ENCODE data around the gene PDE4D.

PDE4D gene

DNA sequence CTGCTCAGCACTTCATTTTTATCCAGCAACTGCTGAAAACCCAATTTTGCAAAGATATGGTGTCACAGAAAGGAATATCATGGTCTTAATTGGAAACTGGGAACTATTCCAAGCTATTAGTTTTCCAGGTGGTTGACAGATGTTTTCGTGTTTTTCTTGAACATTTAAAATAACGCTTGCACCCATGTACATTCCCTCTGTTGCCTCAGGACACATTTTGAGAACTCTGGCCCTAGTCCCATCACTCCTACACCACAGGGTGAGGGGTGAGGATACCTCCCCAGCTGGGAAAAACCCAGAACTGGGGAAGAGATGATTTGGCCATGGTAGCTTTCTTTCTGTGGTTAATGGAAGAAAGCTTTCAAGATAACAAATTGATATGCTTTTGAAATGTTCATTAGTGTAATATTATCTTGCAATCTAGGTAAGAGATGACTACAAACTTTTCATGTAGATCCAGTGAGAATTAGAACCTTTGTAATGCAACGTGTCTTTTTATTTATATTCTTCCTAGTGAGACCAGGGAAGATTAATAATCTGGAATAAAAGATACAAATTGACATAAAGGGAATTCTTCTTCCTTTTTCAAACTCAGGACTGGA, 683.7 kb downstream of the PDE4D start:
- DNase-seq (ENCODE audit: low read depth, low spot score), result no peak

DNA sequence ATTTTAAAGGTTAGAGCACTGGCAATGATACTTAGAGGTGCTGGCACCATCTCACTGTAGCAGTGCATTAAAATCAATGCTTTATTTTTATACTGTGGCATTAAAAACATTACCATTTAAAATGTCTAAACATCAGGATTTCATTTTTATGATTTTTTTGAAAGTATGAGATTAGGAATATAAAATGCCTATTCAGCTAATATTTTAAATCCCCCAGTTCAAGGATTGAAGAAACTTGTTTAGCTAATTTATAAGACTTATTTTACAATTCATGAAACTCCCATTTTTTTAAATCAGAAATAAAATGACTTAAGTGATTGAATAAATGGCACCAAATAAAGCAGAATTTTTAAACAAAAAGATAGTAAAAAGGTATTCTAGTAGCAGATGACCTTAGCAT, 685.1 kb downstream of the PDE4D start:
- DNase-seq (ENCODE audit: low read depth, low spot score), result no peak

DNA sequence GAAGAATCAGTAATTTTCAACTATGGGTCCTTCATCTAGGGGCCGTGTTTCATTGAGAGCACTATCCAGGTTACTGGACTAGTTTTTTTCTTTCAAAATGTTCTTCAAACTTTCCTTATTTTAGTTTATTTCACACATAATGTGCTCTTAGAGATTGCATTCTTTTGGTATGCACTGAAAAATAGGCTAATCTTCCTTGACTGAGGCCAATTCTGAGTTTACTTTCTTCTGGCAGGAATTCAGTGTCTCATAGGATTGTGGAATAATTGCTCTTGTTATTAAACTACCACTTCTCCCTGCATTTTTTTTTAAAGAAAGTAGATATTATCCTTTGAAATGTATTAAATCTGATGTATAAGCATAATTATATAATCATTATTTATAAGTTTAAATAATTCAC, 686.1 kb downstream of the PDE4D start:
- DNase-seq (ENCODE audit: low read depth, low spot score), result no peak

DNA sequence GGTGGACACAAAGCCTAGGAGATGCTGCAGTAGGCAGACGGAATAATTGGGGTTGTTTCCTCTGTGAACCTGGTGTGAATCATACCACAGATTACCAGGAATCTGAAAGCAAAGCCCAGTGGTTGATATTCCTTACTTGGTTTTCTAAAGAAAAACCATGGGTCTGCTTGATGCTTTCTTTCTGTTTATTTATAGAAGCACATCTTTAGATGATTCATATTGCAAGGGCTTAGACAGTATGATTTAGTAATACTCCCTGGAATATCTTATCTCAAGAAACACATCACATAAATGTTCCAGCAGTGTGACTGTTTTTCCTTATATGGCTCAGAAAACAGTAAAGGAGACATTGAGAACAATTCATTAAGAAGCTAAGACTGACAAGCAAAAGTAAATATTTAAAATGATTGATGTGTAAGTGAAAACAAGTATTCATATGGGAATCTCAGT, 687.4 kb downstream of the PDE4D start:
- DNase-seq (ENCODE audit: low read depth, low spot score), result no peak

DNA sequence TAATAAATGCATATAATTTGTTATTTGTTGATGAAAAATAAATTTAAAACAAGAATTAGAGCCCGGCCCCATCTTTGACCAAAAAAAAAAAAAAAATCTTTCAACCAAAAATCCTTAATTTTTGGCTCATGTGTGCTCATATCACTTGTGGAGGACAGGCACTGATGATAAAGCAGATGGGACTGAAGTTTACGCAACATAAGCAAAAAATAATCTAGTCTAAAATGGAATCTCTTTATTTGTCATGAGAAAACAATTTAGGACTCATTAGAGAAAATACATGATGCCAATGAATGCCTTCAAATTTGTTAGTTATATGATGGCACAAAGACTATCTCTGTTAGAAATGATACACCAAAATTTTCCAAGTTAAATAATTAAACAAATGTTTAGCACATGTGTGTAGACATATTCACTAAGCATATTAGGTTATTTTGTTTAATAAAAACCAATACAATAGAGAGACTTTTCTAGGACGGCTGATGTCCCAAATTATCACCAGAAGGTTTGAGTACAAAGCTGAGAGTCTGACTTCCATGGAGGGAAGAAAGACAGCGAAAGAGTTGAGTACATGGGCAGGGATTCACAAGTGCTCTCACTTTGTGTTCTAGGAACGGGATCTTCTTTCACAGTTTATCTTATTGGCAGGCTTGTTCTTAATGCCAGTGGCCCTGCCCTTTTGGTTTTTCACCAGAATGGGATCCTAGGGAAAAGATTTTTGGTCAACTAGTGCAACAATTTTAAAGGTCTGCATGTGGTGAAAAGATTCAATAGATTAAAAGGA, 689.2 kb downstream of the PDE4D start:
- DNase-seq (ENCODE audit: low read depth, low spot score), result no peak

DNA sequence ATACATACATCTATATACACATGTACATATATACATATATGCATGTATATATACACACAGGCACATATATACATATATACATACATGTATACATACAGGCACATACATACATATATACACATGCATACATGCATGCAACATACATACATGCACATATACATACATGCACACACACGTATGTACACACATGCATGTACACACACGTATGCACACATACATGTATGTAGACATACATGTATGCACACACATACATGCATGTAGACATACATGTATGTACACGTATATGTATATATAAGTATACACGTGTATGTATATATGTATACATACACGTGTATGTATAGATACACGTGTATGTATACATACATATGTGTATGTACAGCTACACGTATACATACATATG, 693.7 kb downstream of the PDE4D start:
- no peak for DNase-seq (ENCODE audit: low read depth, low spot score)

DNA sequence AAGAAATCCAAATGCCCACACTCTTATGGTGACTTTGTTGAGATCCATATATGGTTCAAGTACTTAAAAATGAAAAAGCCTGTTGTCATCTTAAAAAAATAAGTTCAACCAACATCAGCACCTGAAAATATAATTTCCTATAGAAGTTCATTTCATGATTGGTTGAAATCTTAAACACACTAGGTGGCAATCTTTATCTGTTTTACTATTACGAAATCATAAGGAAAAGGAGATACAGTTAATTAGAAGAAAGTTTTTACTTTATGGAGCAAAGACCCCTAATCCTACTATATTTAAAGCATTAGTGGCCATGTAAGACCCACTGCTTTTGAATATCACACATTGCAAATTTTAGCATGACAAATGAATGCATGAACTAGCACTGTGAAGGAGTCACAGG, 694.7 kb downstream of the PDE4D start:
- DNase-seq (ENCODE audit: low read depth, low spot score), result no peak

DNA sequence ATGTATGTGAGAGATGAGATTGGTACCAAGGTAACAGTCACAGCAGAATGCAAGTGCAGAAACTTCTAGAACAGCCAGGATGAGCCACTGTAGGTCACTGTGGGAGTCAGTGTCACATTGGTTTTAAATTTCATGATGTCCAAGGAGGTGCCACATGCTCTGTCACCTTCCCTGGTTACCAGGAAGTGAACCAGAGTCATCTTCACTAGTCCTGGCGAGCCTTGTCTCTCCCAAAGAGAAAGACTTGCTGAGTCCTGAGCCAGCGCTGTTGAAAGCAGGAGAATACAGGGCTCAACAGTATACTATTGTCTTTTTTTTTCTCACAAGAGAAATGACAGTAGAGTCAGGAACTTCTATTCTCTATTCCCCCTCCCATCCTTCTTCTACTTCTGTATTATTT, 695.2 kb downstream of the PDE4D start:
- DNase-seq (ENCODE audit: low read depth, low spot score), result no peak

DNA sequence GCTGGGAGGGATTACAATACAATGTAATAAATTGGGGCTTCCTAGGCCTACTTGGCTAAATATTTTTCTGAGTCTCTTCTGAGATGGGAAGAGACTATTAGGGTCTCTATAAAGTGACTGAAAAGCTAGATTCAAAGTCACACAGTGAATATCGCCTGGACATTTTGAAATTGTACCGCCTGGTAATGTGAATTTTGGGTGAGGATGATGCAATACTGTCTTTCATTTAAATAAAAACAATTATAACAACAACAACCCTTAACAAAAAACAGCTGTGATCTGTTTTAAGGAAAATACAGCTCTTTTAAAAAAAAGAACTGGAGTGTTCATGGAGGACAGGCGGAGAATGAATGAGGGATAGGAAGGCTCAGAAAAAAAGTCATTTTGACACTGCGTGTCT, 695.6 kb downstream of the PDE4D start:
- no peak for DNase-seq (ENCODE audit: low read depth, low spot score)

DNA sequence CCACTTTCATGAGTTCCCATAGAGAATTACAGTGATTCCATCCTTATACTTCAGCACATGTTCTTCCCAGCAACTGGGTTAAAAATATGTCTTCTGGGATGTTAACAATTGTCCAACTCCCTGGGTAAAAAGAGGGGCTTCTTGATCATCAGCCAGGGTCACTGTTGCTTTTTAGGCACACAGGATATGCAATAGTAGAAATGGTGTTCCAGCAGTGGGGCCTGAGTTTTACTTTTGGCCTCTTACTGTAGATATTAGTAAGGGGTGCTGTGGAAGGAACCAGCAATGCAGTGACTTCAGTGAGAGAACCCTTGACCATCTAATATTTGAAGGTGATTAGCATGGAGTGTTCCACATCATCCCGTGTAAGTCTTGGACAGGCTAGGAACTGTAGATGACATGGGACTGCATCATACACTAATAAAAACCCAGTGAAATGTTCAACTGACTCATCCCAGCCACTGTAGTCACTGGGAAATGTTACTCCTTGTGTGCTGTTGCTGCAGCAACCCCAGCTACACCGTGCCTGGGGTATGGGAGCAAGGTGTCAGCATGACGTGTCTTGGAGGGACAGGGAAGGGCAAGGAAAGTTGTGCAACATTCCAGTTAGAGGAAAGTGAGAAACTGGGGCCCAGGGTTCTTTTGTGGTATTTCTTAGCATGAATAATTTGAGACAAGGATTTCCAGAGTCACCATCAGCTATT, 699.8 kb downstream of the PDE4D start:
- DNase-seq (ENCODE audit: low read depth, low spot score), result no peak

DNA sequence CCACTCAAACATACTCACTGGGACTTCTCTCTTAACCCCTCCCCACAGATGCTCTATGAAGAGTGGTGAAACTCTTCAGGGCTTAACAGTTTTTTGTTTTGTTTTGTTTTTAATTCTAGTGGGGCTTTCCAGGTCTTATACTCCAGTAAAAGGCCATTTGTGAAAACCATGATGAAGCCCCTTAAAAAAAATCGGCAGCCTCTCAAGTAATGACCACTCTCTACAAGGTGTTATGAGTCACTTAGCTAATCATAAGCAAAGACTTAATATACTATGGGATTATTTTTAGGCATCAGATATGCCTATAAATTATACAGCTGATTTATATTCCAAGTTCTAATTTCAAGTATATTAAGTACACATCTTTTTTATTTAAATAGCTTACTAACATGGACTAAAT, 702.8 kb downstream of the PDE4D start:
- DNase-seq (ENCODE audit: low read depth, low spot score), result no peak

DNA sequence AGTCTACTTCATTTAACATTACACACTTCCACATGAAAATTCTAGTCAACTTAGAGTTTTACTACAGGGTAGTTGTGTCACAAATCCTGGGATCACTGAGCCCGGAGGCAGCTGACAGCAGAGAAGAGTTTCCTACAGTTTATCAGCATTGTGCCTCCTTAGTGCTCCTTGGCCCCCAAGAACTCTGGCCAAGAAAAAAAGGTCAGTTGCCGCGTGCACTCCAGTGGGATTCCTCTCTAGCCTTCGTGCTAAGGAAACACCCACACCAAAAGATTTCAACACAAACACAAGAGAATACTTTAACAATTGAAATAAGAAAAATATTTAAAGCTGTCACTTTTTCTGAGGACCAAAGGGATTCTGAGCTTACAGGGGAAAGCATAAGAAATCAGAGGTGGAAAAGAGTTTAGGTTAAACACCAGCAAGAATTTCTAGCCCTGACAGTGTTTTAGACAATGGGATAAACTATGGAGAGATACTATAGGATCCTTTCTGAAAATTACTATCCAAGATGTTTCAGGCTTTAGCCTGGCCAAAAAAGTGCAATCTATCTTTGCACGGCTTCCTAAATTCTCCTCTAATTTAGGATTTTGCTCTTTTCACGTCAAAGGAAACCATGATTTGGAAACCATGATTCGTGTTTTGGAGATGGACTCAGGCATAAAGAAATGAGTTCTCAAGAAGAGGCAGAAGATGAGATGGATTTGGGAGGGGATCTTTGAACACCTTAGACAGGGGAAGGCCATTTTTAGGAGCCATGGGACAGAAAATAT, 703.9 kb downstream of the PDE4D start:
- no peak for DNase-seq (ENCODE audit: low read depth, low spot score)

DNA sequence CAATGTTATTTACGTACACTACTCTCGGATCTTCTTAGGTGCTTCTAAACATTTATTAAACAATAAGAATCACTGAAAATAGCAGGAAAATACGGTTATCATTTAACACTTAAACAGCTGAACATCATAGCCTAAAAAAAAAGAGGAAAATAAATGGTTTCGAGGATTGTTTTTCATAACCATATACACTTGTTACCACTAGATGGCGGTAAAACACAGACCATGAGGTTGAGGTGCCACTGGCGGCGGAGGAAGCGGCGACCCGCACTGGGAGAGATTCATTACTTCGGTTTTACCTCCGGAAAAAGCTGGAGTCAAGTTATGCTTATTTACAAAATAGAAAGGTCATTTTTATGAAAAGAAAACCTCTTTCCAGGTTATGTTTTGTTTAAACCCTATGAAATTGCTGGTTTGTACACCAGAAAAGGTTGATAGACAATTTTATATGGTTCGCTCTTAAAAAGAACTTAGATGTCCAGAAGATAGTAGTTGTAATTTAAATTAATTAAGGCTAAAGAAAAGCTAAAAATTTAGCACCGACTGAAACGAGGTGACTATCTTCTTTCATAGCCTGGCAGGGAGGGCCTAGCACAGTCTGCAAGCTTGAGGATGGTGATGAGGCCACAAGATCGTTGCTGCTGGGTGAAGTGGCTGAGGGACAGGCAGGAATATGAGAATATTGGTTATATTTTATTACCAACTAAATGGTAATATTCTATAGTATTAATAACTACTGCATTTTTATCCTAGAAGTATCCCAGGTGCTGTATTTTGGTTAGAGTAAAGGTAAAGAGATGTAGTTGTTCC, 704.9 kb downstream of the PDE4D start:
- peak; percentile 28 for DNase-seq (ENCODE audit: low read depth, low spot score)

DNA sequence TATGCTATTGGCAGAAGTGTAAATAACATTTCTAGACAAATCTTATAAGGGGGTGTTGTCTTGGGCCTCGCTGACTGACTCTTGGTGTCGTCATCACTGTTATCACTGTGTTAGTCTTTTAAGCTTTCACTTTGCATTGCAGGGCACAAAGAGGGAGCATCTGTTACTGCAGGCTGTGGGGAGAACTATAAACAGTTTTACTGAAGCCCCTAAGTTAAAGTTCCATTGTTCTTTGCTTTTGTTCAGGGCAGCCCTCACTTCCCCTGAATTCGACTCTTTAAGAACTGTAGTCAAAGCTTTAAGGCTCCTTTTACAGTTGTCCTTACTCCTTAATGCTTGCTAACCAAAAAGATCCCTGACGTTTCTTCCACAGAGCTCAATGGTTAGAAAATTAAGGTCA, 705.7 kb downstream of the PDE4D start:
- DNase-seq (ENCODE audit: low read depth, low spot score), result no peak

DNA sequence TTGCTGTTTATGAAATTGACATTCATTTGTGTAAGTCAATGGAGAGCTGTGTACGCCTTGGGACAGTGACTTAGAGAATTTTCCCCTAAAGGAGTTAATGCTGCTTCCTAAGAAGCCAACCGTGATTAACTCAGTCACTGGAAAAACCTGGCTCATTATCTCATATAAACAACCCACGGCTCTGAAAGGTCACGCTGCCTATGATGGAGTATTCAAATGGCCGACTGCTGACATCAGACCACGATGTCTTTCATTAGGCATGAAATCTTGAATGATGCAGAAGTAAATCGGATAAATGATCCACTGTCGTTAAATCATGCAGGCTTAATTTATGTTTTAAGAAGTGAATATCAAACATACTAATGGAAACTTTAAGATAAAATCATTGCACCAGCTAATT, 706.9 kb downstream of the PDE4D start:
- DNase-seq (ENCODE audit: low read depth, low spot score), result no peak

DNA sequence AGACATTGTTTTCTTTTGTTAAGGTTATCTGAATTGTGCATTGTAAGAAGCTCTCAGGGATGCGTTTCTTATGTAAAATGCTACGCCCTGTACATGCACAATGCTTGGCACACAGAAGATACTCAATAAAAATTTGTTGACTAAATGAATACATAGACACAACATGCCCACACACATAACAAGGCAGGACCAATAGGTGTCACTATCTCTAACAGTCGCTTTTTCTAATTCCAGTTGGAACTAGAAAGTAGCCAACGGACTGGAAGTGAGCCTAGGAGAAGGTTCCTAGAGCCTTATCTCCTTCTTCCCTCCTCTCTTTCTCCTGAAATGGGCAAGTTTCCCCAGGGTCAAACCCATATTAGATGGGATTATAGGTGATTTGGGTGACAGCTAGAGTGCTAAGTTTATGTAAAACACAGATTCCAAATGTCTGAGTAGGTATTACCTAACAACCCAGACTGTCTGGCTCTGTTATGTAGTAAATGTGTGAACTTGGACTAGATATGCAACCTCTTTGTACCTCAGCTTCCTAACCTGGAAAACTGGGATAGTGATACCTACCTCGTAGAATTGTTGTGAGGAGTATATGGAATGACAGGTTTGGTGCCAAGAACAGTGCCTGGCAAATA, 707.7 kb downstream of the PDE4D start:
- DNase-seq (ENCODE audit: low read depth, low spot score), result no peak

DNA sequence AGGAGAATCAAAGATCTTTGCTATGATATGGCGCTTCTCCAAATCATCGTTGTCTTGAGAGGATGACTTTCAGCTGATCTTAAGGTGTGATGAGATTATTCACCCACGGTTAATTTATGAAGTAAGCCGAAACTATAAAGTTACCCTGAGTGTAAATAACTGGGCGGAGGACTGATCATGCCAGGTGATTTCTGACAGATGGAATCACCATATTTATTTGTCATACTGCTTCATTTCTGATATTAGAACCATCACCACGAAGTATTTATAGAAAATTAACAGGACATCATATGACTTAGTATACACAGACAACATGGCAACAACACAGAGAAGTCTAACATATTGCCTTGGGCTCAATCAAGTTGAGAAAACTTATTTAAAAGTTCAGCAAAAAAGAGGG, 708.8 kb downstream of the PDE4D start:
- DNase-seq (ENCODE audit: low read depth, low spot score), result no peak

DNA sequence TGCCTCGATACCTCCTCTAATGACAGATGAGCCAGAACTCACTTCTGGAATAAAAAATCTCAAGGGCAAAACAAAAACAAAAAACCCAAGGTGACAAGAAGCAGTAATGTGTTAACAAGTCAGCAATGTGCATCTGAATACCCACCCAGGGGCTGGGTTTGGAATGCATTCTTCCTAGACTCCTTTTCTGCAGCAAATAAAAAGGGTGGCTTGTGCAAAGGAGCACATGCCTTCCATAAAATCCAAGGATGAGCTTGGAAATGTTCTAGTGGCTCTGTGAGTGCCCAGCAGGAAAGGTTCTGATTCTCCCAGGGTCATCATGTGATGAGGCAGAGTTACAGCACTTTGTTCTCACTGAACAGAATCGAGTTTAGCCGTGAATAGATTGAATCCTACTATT, 710.8 kb downstream of the PDE4D start:
- no peak for DNase-seq (ENCODE audit: low read depth, low spot score)

DNA sequence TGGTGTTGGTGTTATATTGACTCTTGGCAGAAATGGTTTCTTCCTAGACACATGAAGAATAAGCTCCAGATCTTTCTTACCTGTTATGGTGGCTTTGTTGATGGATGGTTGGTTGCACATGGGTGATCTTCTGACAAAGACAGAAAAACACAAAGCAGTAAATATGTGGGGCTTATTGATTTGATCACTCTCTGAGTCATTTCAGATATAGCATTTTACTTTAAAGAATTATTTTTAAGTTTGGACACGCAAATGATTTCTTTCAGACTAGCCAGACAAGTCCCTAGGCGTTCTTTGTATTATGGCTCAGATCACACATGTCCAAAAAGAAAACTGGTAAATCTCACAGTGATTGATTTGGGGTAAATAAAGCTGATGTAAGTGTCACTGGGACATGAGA, 713.0 kb downstream of the PDE4D start:
- no peak for DNase-seq (ENCODE audit: low read depth, low spot score)

DNA sequence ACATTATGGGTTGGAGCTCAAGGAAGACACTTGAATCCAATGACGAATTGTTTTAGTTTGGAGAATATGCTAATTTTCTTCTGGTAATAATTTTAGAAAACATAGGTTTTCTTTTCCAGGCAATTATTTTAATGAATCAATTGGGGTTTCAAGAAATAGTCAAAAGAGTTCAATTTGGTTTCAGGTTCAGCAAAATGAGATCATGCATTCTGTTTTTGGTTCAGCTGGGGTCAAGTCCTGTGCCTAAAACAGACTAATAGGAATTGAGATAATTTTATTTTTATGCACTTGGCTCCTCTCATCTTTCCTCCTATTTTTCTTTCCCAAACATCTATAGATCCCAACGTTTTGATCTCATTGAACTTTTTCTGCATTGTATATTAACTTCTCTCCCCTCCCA, 713.8 kb downstream of the PDE4D start:
- no peak for DNase-seq (ENCODE audit: low read depth, low spot score)

DNA sequence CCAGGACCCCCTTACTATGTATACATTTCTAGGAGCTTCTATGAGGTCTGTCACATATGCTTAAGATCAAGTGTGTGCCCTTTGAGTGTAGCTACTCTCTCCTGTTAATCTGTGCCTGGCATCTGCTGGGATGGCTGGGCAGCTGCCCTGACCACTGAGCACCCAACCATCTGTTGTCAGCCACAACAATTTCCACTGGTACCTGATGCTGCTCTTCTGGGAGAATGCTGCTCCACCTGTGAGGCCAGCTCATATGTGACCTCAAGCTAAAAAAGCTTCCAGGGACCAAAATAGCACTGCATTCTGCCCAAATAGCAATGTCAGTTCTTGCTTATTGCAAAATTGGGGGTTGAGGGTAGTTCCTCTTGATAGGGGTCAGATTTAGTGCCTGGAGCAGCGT, 715.0 kb downstream of the PDE4D start:
- DNase-seq (ENCODE audit: low read depth, low spot score), result no peak

All from activated naive CD8-positive, alpha-beta T cell treated with anti-CD3 and anti-CD28 coated beads, Interleukin-2, amount 50 U/mL, for 16 hours (primary cell).